Stomach (tissue), 9 donors: ENCODE measurements around the gene ENOX1. TPM values are rescaled to one million over a fixed set of nuclear protein-coding genes. Genes with fewer than 3 reads are reported as not detected.
"Not testable (repeated sequence)": the region's sequence is repeated elsewhere in the genome, so short reads cannot be mapped to it uniquely, and the experiment has no call there.

ENCODE experiments used
- DNase-seq, 2 donors: peaks; one replicate each; pipeline versions ENCODE4 v3.0.0 to v3.0.0-alpha.2; 2013 to 2019
- H3K27ac ChIP-seq, 5 donors: fragments of 200-600 bp in 4 of 5; sonication (generic) in 4 of 5; one replicate each; pipeline ENCODE4 v1.5.1; 2013 to 2019; ENCODE audit warnings: mild to moderate bottlenecking in 1 of 5, moderate library complexity in 1 of 5
- H3K27me3 ChIP-seq, 3 donors: fragments of 200-600 bp; sonication (generic); one replicate each; pipeline ENCODE4 v1.5.1; 2017 to 2019; ENCODE audit warnings: mixed run types in 1 of 3
- H3K36me3 ChIP-seq, 4 donors: fragments of 200-600 bp; sonication (generic); 1 replicate in 3 of 4; 2 replicates in 1 of 4; pipeline ENCODE4 v1.5.1; 2016 to 2019
- H3K4me1 ChIP-seq, 4 donors: fragments of 200-600 bp; sonication (generic); one replicate each; pipeline ENCODE4 v1.5.1; 2016 to 2019
- H3K4me3 ChIP-seq, 4 donors: fragments of 200-600 bp; sonication (generic) in 3 of 4; one replicate each; pipeline ENCODE4 v1.5.1; 2016 to 2019; ENCODE audit warnings: mild to moderate bottlenecking in 1 of 4
- H3K9me3 ChIP-seq, 4 donors: fragments of 200-600 bp; sonication (generic); one replicate each; pipeline ENCODE4 v1.5.1; 2016 to 2019
- EP300 ChIP-seq: sonication (generic); formaldehyde crosslinking; IDR thresholded peaks from one replicate; pipeline ENCODE4 v1.6.1; 2017; ENCODE audit warnings: antibody characterized with exemption
- POLR2A ChIP-seq, 4 donors: fragments of 450-650 bp; IDR thresholded peaks; one replicate each; pipeline ENCODE4 v1.6.1; 2016; ENCODE audit warnings: antibody characterized with exemption in 4 of 4, control low read depth in 2 of 4, mild to moderate bottlenecking in 1 of 4, moderate library complexity in 1 of 4
- POLR2AphosphoS5 ChIP-seq, 3 donors: sonication (generic); formaldehyde crosslinking; IDR thresholded peaks; one replicate each; pipeline ENCODE4 v1.6.1; 2016; ENCODE audit warnings: antibody characterized with exemption in 3 of 3
- WGBS, 5 donors: extraction: QIAGEN DNeasy Blood & Tissue Kit in 3 of 5; methylation state at CpG; one replicate each; pipeline versions ENCODE4 v1.1.5 to v1.1.7; 2013 to 2018; 5-methylcytosine and 5-hydroxymethylcytosine counted together
- intact Hi-C: fragments of 100-400 bp; cut with DNase I; formaldehyde crosslinking; loops from one replicate; pipeline ENCODE4 v1.15.1; 2023; ENCODE audit warnings: low total_unique reads
- polyA plus RNA-seq, 3 donors: library from polyadenylated mRNA; stranded (reverse); fragments of 200-250 nt; gene quantifications; one replicate each; pipeline ENCODE4 v1.2.3, GENCODE V29; 2013
- total RNA-seq, 5 donors: library from RNA; depleted of rRNA; stranded (reverse); fragments of >200 nt; gene quantifications; one replicate each; pipeline versions ENCODE4 v1.1.0 to v1.2.3, GENCODE V29; 2014 to 2016
- TF ChIP-seq, protein P1 (sequence below), 7 experiments: fragments of 450-650 bp in 4 of 7; fragments of 200-600 bp in 3 of 7; sonication (generic) in 3 of 7; IDR thresholded peaks; one replicate each; pipeline ENCODE4 v1.5.1; 2016 to 2019; ENCODE audit warnings: antibody characterized with exemption in 7 of 7, control low read depth in 2 of 7, mild to moderate bottlenecking in 1 of 7
- donor health status: healthy with polysubstance abuse.
- donor health status: Bipolar disorder and iron deficiency.
- donor health status: healthy.

The ENOX1 gene
- total and polyA plus RNA-seq, 8 donors, result 0.46 to 6.2 (median 1.4) TPM; not detected in 1

DNA sequence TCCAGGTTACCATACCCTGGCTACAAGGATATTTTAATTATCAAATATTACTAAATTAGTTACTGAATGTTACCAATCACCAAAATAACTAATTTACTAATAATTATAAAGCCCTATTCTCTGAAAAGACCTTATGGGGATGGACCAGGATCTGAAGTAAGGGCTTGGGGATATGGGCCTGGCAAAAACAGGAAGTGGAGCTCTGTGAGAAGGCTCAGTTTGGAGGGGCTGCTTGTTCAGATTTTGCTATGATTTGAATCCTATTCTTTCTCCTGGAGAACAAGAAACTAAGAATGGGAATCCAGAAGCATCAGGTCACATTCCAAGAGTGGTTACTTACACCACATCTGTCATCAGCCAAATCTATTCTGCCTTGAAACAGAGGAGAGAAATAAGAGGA is 615.3 kb downstream of the ENOX1 start:
- peaks cover 0 to 6% (median 0%) of the 10 kb centered on the region in 4 donors for H3K4me1 ChIP-seq
- TF ChIP-seq EP300, result no peak
- no peak for TF ChIP-seq POLR2AphosphoS5 (IDR thresholded peaks at IDR 0.05)
- TF ChIP-seq, protein P1, sequence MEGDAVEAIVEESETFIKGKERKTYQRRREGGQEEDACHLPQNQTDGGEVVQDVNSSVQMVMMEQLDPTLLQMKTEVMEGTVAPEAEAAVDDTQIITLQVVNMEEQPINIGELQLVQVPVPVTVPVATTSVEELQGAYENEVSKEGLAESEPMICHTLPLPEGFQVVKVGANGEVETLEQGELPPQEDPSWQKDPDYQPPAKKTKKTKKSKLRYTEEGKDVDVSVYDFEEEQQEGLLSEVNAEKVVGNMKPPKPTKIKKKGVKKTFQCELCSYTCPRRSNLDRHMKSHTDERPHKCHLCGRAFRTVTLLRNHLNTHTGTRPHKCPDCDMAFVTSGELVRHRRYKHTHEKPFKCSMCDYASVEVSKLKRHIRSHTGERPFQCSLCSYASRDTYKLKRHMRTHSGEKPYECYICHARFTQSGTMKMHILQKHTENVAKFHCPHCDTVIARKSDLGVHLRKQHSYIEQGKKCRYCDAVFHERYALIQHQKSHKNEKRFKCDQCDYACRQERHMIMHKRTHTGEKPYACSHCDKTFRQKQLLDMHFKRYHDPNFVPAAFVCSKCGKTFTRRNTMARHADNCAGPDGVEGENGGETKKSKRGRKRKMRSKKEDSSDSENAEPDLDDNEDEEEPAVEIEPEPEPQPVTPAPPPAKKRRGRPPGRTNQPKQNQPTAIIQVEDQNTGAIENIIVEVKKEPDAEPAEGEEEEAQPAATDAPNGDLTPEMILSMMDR (IDR thresholded peaks at IDR 0.05), result no peak
- TF ChIP-seq POLR2A (IDR thresholded peaks at IDR 0.05), result no peak
- no peaks in the 10 kb centered on the region for H3K27me3 ChIP-seq
- no peak for DNase-seq
- H3K36me3 ChIP-seq, result no peaks in the 10 kb centered on the region
- H3K27ac ChIP-seq, result peak overlapping the region in 2 of 5 donors; percentile 27 to 41
- no peak overlapping the region for H3K4me3 ChIP-seq
- H3K9me3 ChIP-seq, result no peaks in the 10 kb centered on the region
- intact Hi-C loops, result no loop called here

DNA sequence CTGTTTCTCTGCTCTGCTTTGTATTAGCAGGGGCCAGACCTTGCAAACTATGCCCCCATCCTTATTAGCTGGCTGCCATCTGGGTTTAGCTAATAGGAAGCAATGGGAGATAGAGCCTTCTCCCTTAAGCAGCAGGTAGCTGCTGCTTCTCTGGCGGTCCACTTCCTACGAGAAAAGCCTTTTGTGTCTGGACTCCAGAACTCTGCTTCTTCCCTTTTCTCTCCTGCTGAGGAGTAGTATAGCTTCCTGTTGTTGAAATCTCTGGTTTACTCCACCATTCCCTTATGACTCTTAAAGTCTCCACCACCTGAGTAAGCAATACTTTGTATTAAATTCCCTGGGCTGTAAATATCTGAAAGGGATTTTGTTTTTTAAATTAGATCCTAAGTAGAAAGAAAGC is 616.3 kb downstream of the ENOX1 start:
- TF ChIP-seq EP300, result no peak
- TF ChIP-seq POLR2AphosphoS5 (IDR thresholded peaks at IDR 0.05), result no peak
- TF ChIP-seq, protein P1 (IDR thresholded peaks at IDR 0.05), result no peak
- TF ChIP-seq POLR2A (IDR thresholded peaks at IDR 0.05), result no peak
- no peak for DNase-seq
- peak overlapping the region in 4 of 5 donors; percentile 14 to 62 (median 42) for H3K27ac ChIP-seq
- H3K27me3 ChIP-seq, result no peaks in the 10 kb centered on the region
- WGBS, 5 donors, result 45 to 64% (median 58%) methylated on average over 2 of the region's 2 CpGs
- H3K4me1 ChIP-seq, result peaks cover 0 to 6% (median 0%) of the 10 kb centered on the region in 4 donors
- intact Hi-C loops, result no loop called here
- peaks cover 0 to 5% (median 2%) of the 10 kb centered on the region in 4 donors for H3K9me3 ChIP-seq
- no peak overlapping the region for H3K4me3 ChIP-seq
- no peaks in the 10 kb centered on the region for H3K36me3 ChIP-seq

DNA sequence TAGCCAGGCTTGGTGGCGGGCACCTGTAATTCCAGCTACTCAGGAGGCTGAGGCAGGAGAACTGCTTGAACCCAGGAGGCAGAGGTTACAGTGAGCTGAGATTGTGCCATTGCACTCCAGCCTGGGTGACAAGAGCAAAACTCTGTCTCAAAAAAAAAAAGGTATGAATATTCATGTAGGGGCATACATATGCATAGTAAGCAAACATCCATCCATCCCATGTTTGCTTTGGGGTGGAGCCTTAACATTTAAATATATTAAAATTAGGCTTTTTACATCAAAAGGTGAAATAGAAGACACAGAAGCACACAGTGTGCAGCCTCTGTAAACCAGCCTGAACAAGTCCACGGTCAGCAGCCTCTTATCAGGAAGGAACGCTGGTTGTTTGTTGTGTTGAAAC is 618.3 kb downstream of the ENOX1 start:
- H3K27me3 ChIP-seq, H3K4me1 ChIP-seq, intact Hi-C loops, H3K4me3 ChIP-seq, H3K36me3 ChIP-seq, H3K27ac ChIP-seq, H3K9me3 ChIP-seq, DNase-seq: not testable (repeated sequence)
- 57 to 68% (median 64%) methylated on average over 3 of the region's 3 CpGs for WGBS, 5 donors

DNA sequence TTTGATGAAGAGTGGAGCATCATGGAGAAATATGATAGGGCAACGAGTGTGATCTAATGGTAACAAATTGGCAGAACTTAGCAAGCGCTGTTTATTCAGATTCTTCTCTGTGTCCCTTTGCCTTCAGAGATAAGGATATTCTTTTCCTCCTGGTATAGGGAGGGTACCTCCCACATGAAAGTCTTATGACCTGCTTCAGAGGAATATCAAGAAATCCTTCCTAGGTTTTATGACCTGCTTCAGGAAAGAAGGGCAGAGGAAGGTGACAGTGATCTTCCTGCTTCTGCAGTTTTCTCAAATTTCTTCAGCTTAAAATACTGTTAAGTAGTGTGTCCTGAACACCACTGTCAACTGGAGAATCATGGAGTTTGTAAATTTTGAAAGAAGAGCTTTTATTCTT is 619.0 kb downstream of the ENOX1 start:
- H3K36me3 ChIP-seq, result no peaks in the 10 kb centered on the region
- peaks cover 0 to 6% (median 0%) of the 10 kb centered on the region in 4 donors for H3K4me1 ChIP-seq
- H3K27me3 ChIP-seq, result no peaks in the 10 kb centered on the region
- 77 to 85% (median 83%) methylated on average over 2 of the region's 2 CpGs for WGBS, 5 donors
- DNase-seq, result no peak
- TF ChIP-seq POLR2AphosphoS5 (IDR thresholded peaks at IDR 0.05) (no peak), POLR2A (IDR thresholded peaks at IDR 0.05) (no peak), EP300 (no peak)
- TF ChIP-seq, protein P1 (IDR thresholded peaks at IDR 0.05), result no peak
- peaks cover 0 to 8% (median 4%) of the 10 kb centered on the region in 4 donors for H3K9me3 ChIP-seq
- intact Hi-C loops, result no loop called here
- no peak overlapping the region for H3K27ac ChIP-seq
- H3K4me3 ChIP-seq, result no peak overlapping the region

DNA sequence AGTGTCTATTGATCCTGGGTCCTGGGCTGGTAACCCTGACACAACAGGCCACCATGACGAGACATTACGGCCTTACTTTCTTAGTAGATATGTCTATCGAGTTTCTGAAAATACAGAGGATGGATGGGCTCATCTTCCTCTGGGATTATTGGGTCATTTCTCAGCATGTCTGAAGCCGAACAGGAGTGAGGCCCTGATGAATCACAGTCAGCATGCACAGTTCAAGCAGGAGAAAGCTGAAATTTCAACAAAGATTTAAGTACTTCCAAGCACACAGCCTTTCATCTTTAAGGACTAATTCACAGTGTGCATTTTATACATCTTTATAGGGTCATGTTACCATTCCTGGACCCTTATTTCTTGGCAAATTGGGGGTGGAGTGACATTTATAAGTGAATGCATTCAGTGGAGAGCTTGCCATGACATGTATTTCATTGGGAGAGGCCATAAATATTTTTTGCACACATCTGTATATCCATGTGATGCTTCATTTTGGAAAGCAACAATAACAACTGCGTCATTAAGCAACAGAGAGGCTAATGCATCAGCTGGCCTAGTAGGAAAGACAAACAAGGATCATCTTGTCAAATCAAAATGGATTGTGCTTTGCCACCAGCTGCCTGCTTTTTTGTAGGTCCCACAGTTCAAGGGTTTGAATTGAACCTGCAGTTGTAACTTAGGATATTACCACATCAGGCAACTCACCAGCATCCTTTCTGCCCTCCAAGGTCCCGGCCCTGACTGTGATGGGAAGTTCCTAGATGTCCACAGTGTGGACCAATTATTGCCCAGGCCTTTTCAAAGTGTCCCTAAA is 619.9 kb downstream of the ENOX1 start:
- Histone ChIP-seq H3K27me3 (no peaks in the 10 kb centered on the region), H3K27ac (peak overlapping the region in 1 of 5 donors; percentile 43), H3K4me3 (no peak overlapping the region), H3K4me1 (peaks cover 0 to 6% (median 0%) of the 10 kb centered on the region in 4 donors), H3K36me3 (no peaks in the 10 kb centered on the region), H3K9me3 (peaks cover 0 to 8% (median 4%) of the 10 kb centered on the region in 4 donors)
- WGBS, 5 donors, result 73 to 84% (median 79%) methylated on average over 6 of the region's 6 CpGs
- no peak for DNase-seq
- TF ChIP-seq, protein P1 (IDR thresholded peaks at IDR 0.05), result no peak
- TF ChIP-seq EP300 (no peak), POLR2A (IDR thresholded peaks at IDR 0.05) (no peak), POLR2AphosphoS5 (IDR thresholded peaks at IDR 0.05) (no peak)
- intact Hi-C loops, result no loop called here
